HepG2 (cell line): ENCODE results near the gene C2. TPM values are rescaled to one million over a fixed set of nuclear protein-coding genes. Genes with fewer than 3 reads are reported as not detected.

Experiments
- CHD2 ChIP-seq: IDR thresholded peaks from 2 replicates; pipeline ENCODE4 v1.6.1; 2011; ENCODE audit warnings: low read depth, low read length, improper control_type of control experiment
- HNF1A ChIP-seq, 2 experiments: sonication (generic) in 1 of 2; formaldehyde crosslinking in 1 of 2; IDR thresholded peaks; 2 replicates each; pipeline versions ENCODE4 v1.4.0 to v1.6.1; 2016 to 2020; ENCODE audit warnings: borderline replicate concordance in 1 of 2, low read depth in 1 of 2, mild to moderate bottlenecking in 1 of 2, missing genetic modification reagents in 1 of 2
- KAT2B ChIP-seq: fragments of 150-350 bp; IDR thresholded peaks from 2 replicates; pipeline ENCODE4 v1.6.1; 2014; ENCODE audit warnings: low read depth, low read length, borderline replicate concordance
- MTERF4 ChIP-seq: sonication (generic); formaldehyde crosslinking; IDR thresholded peaks from 2 replicates; pipeline ENCODE4 v1.8.0; 2023; ENCODE audit warnings: mild to moderate bottlenecking, missing genetic modification reagents
- REST ChIP-seq, 2 experiments: IDR thresholded peaks; 2 replicates each; pipeline ENCODE4 v1.6.1; 2011 to 2012; ENCODE audit warnings: low read length in 2 of 2, borderline replicate concordance in 1 of 2, low read depth in 1 of 2, mild to moderate bottlenecking in 1 of 2, moderate library complexity in 1 of 2
- SETDB1 ChIP-seq: sonication (generic); formaldehyde crosslinking; IDR thresholded peaks from 2 replicates; pipeline ENCODE4 v1.5.1; 2020; ENCODE audit warnings: missing genetic modification reagents, mild to moderate bottlenecking, borderline replicate concordance
- SRF ChIP-seq: IDR thresholded peaks from 2 replicates; pipeline ENCODE4 v1.6.1; 2011; ENCODE audit warnings: mild to moderate bottlenecking, low read depth, low read length, moderate library complexity
- ZNF253 ChIP-seq: sonication (generic); formaldehyde crosslinking; IDR thresholded peaks from 2 replicates; pipeline ENCODE4 v1.8.0; 2022; ENCODE audit warnings: mild to moderate bottlenecking, missing genetic modification reagents, borderline replicate concordance
- ZNF263 ChIP-seq: sonication (generic); formaldehyde crosslinking; IDR thresholded peaks from 2 replicates; pipeline ENCODE4 v1.4.0; 2020; ENCODE audit warnings: missing genetic modification reagents
- ZNF275 ChIP-seq: sonication (generic); formaldehyde crosslinking; IDR thresholded peaks from 2 replicates; pipeline ENCODE4 v1.8.0; 2022; ENCODE audit warnings: missing genetic modification reagents, mild to moderate bottlenecking, inconsistent platforms, borderline replicate concordance
- ZNF335 ChIP-seq: sonication (generic); formaldehyde crosslinking; IDR thresholded peaks from 2 replicates; pipeline ENCODE4 v1.4.0; 2020; ENCODE audit warnings: missing genetic modification reagents
- ZNF430 ChIP-seq: sonication (generic); formaldehyde crosslinking; IDR thresholded peaks from 2 replicates; pipeline ENCODE4 v1.9.0; 2021; ENCODE audit warnings: mild to moderate bottlenecking, missing genetic modification reagents
- ZNF660 ChIP-seq: sonication (generic); formaldehyde crosslinking; IDR thresholded peaks from 2 replicates; pipeline ENCODE4 v1.5.1; 2020; ENCODE audit warnings: mild to moderate bottlenecking, low read depth, missing genetic modification reagents, borderline replicate concordance
- ZNF775 ChIP-seq: sonication (generic); formaldehyde crosslinking; IDR thresholded peaks from 2 replicates; pipeline ENCODE4 v1.4.0; 2020; ENCODE audit warnings: missing genetic modification reagents, mild to moderate bottlenecking, moderate library complexity, borderline replicate concordance
- ZNF850 ChIP-seq: sonication (generic); formaldehyde crosslinking; conservative IDR thresholded peaks from 2 replicates; pipeline ENCODE4 v1.9.0; 2021; ENCODE audit warnings: mild to moderate bottlenecking, missing genetic modification reagents
- polyA plus RNA-seq, 8 experiments: library from polyadenylated mRNA; depleted of rRNA in 3 of 8; stranded (reverse) in 7 of 8; unstranded in 1 of 8; fragments of >200 nt; fragmentation: Illumina TruSeq in 4 of 8; extraction: Trizol in 4 of 8; gene quantifications; 2 replicates each; pipeline versions ENCODE4 v1.2.1 to v1.2.3, GENCODE V29; 2011 to 2016; ENCODE audit warnings: low read depth in 4 of 8, missing spikeins in 1 of 8, mixed read lengths in 1 of 8; ENCODE audit not compliant: insufficient read depth in 1 of 8
- total RNA-seq, 5 experiments: library from RNA; depleted of rRNA; stranded (reverse); fragments of >200 nt; fragmentation: Illumina TruSeq; extraction: Trizol; gene quantifications; 2 replicates each; pipeline ENCODE4 v1.2.3, GENCODE V29; 2016; ENCODE audit warnings: low read depth in 1 of 5

The C2 gene
- total and polyA plus RNA-seq, 2 of the 13 experiments (the other 11 are each of a cell fraction or from before 2014, with no cell fraction given), result 165 to 307 TPM

- TF ChIP-seq MTERF4 (CRISPR knock-in tag) (no peak), ZNF275 (CRISPR knock-in tag) (no peak), KAT2B (no peak), ZNF263 (CRISPR knock-in tag) (no peak), SETDB1 (CRISPR knock-in tag) (no peak), REST (IDR thresholded peaks at IDR 0.05; ENCODE audit: borderline replicate concordance in 1 of 2, low read depth in 1 of 2, low read length in 2 of 2) (no peak), ZNF430 (peak; percentile 61; the same call in 1 of the 2 replicates), CHD2 (no peak), HNF1A (IDR thresholded peaks at IDR 0.05; ENCODE audit: low read depth) (no peak), HNF1A (CRISPR knock-in tag; IDR thresholded peaks at IDR 0.05; ENCODE audit: borderline replicate concordance) (no peak), ZNF775 (CRISPR knock-in tag) (no peak), SRF (no peak), ZNF253 (CRISPR knock-in tag) (no peak), ZNF850 (CRISPR knock-in tag) (no peak), ZNF660 (CRISPR knock-in tag) (no peak), ZNF335 (CRISPR knock-in tag) (no peak)
Measured at GRCh38 chr6:31897612-31898382, 29.7 kb upstream of the C2 start, which contains the start of gene EHMT2 (continued).
